Ascending aorta (tissue), 2 donors: ENCODE measurements around the gene HHAT. TPM values are rescaled to one million over a fixed set of nuclear protein-coding genes. Genes with fewer than 3 reads are reported as not detected.

Experiments
- DNase-seq, 2 donors: peaks; one replicate each; pipeline ENCODE4 v3.0.0-alpha.2; 2019; ENCODE audit warnings: low spot score in 2 of 2
- H3K27ac ChIP-seq, 2 donors: fragments of 200-600 bp; sonication (generic); one replicate each; pipeline ENCODE4 v1.5.1; 2016 to 2017; ENCODE audit warnings: mild to moderate bottlenecking in 1 of 2
- H3K27me3 ChIP-seq: fragments of 200-600 bp; sonication (generic); one replicate; pipeline ENCODE4 v1.5.1; 2017
- H3K36me3 ChIP-seq, 2 donors: fragments of 200-600 bp; sonication (generic); one replicate each; pipeline ENCODE4 v1.5.1; 2016
- H3K4me1 ChIP-seq, 2 donors: fragments of 200-600 bp; sonication (generic); one replicate each; pipeline ENCODE4 v1.5.1; 2016 to 2017; ENCODE audit warnings: mild to moderate bottlenecking in 1 of 2
- H3K4me3 ChIP-seq, 2 donors: fragments of 200-600 bp; sonication (generic); one replicate each; pipeline ENCODE4 v1.5.1; 2016 to 2017; ENCODE audit warnings: mild to moderate bottlenecking in 1 of 2
- H3K9me3 ChIP-seq, 2 donors: fragments of 200-600 bp; sonication (generic); one replicate each; pipeline ENCODE4 v1.5.1; 2016
- CTCF ChIP-seq, 3 experiments: fragments of 200-600 bp in 2 of 3; fragments of 450-650 bp in 1 of 3; sonication (generic) in 2 of 3; IDR thresholded peaks; one replicate each; pipeline ENCODE4 v1.5.1; 2016 to 2019; ENCODE audit warnings: antibody characterized with exemption in 3 of 3, mild to moderate bottlenecking in 1 of 3, moderate library complexity in 1 of 3
- intact Hi-C: fragments of 100-400 bp; cut with DNase I; formaldehyde crosslinking; loops from one replicate; pipeline ENCODE4 v1.15.1; 2023
- total RNA-seq: library from RNA; depleted of rRNA; stranded (reverse); fragments of >200 nt; gene quantifications from one replicate; pipeline ENCODE4 v1.1.0, GENCODE V29; 2016

The HHAT gene
- total RNA-seq, 1 donor from 2014 or later = 1.2 TPM

GRCh38 chr1:210587566-210587965 is 258.9 kb downstream of the HHAT start:
- intact Hi-C loops = no loop called here
- H3K27me3 ChIP-seq = no peaks in the 10 kb centered on the region
- no peaks in the 10 kb centered on the region for H3K4me1 ChIP-seq
- no peak overlapping the region for H3K4me3 ChIP-seq
- no peak for TF ChIP-seq CTCF (IDR thresholded peaks at IDR 0.05)
- no peaks in the 10 kb centered on the region for H3K36me3 ChIP-seq
- no peaks in the 10 kb centered on the region for H3K9me3 ChIP-seq
- H3K27ac ChIP-seq = no peak overlapping the region
- DNase-seq = no peak

- Histone ChIP-seq H3K9me3 (no peaks in the 10 kb centered on the region), H3K27ac (no peak overlapping the region), H3K36me3 (no peaks in the 10 kb centered on the region), H3K4me1 (no peaks in the 10 kb centered on the region), H3K4me3 (no peak overlapping the region), H3K27me3 (no peaks in the 10 kb centered on the region)
- no peak for DNase-seq
- no peak for TF ChIP-seq CTCF (IDR thresholded peaks at IDR 0.05)
- intact Hi-C loops = no loop called here
These were observed 259.7 kb downstream of the HHAT start for GRCh38 chr1:210588357-210588756.

GRCh38 chr1:210588946-210589345 is 260.2 kb downstream of the HHAT start:
- no peak for TF ChIP-seq CTCF (IDR thresholded peaks at IDR 0.05)
- H3K36me3 ChIP-seq = no peaks in the 10 kb centered on the region
- intact Hi-C loops = no loop called here
- no peaks in the 10 kb centered on the region for H3K9me3 ChIP-seq
- no peaks in the 10 kb centered on the region for H3K27me3 ChIP-seq
- H3K27ac ChIP-seq = no peak overlapping the region
- H3K4me1 ChIP-seq = no peaks in the 10 kb centered on the region
- no peak overlapping the region for H3K4me3 ChIP-seq
- DNase-seq = no peak

- Histone ChIP-seq H3K27ac (no peak overlapping the region), H3K9me3 (no peaks in the 10 kb centered on the region), H3K4me1 (no peaks in the 10 kb centered on the region), H3K4me3 (no peak overlapping the region), H3K36me3 (no peaks in the 10 kb centered on the region), H3K27me3 (no peaks in the 10 kb centered on the region)
- intact Hi-C loops = no loop called here
- no peak for DNase-seq
- TF ChIP-seq CTCF (IDR thresholded peaks at IDR 0.05) = no peak
These were observed 262.5 kb downstream of the HHAT start for GRCh38 chr1:210591214-210591613.

- Histone ChIP-seq H3K4me1 (peaks cover 0 to 6% of the 10 kb centered on the region in 2 donors), H3K27me3 (no peaks in the 10 kb centered on the region), H3K4me3 (no peak overlapping the region), H3K36me3 (no peaks in the 10 kb centered on the region), H3K9me3 (no peaks in the 10 kb centered on the region), H3K27ac (no peak overlapping the region)
- no peak for TF ChIP-seq CTCF (IDR thresholded peaks at IDR 0.05)
- intact Hi-C loops = loop anchor here (5.0 kb wide), 1 partner anchor 663 kb away; the partner anchor contains the start of gene RCOR3
- DNase-seq = no peak
These were observed 265.9 kb downstream of the HHAT start for GRCh38 chr1:210594605-210595004.

- H3K27ac ChIP-seq = no peak overlapping the region
- intact Hi-C loops = loop anchor here (5.0 kb wide), 1 partner anchor 661 kb away; the partner anchor contains the start of gene RCOR3
These were observed 267.9 kb downstream of the HHAT start for GRCh38 chr1:210596641-210597040.

More at GRCh38 chr1:210596641-210597040, 267.9 kb downstream of the HHAT start:
- Histone ChIP-seq H3K4me3 (no peak overlapping the region), H3K4me1 (peaks cover 0 to 6% of the 10 kb centered on the region in 2 donors), H3K27me3 (no peaks in the 10 kb centered on the region), H3K9me3 (no peaks in the 10 kb centered on the region), H3K36me3 (no peaks in the 10 kb centered on the region)
- no peak for DNase-seq
- TF ChIP-seq CTCF (IDR thresholded peaks at IDR 0.05) = no peak
